Liver (tissue), 9 donors: ENCODE results near the gene ZC3H18. TPM values are rescaled to one million over a fixed set of nuclear protein-coding genes. Genes with fewer than 3 reads are reported as not detected.

Experiments
- DNase-seq: peaks from one replicate; pipeline ENCODE4 v3.0.0-alpha.2; 2017; ENCODE audit warnings: low spot score
- H3K27ac ChIP-seq, 2 donors: one replicate each; pipeline ENCODE4 v1.7.0; 2013; ENCODE audit warnings: inconsistent platforms in 2 of 2, low read length in 2 of 2, control low read depth in 1 of 2, low read depth in 1 of 2, mild to moderate bottlenecking in 1 of 2
- H3K27me3 ChIP-seq, 4 donors: one replicate each; pipeline versions ENCODE4 v1.6.1 to v1.7.0; 2013; ENCODE audit warnings: low read length in 3 of 4, inconsistent platforms in 1 of 4, mild to moderate bottlenecking in 1 of 4, moderate library complexity in 1 of 4; ENCODE audit not compliant: control insufficient read depth in 4 of 4, insufficient read depth in 4 of 4
- H3K36me3 ChIP-seq, 4 donors: one replicate each; pipeline versions ENCODE4 v1.6.1 to v1.7.0; 2013; ENCODE audit warnings: low read length in 3 of 4, mild to moderate bottlenecking in 3 of 4, low read depth in 1 of 4, moderate library complexity in 1 of 4; ENCODE audit not compliant: control insufficient read depth in 4 of 4, insufficient read depth in 3 of 4
- H3K4me1 ChIP-seq, 4 donors: one replicate each; pipeline versions ENCODE4 v1.6.1 to v1.7.0; 2013; ENCODE audit warnings: low read length in 3 of 4, mild to moderate bottlenecking in 3 of 4, moderate library complexity in 1 of 4; ENCODE audit not compliant: control insufficient read depth in 4 of 4, insufficient read depth in 4 of 4
- H3K4me3 ChIP-seq, 3 donors: one replicate each; pipeline versions ENCODE4 v1.6.1 to v1.7.0; 2013; ENCODE audit warnings: low read length in 3 of 3, control low read depth in 1 of 3, low read depth in 1 of 3, mild to moderate bottlenecking in 1 of 3
- H3K9ac ChIP-seq, 2 donors: one replicate each; pipeline ENCODE4 v1.7.0; 2013; ENCODE audit warnings: low read length in 2 of 2, mild to moderate bottlenecking in 2 of 2, moderate library complexity in 2 of 2, control low read depth in 1 of 2, low read depth in 1 of 2
- H3K9me3 ChIP-seq, 4 donors: one replicate each; pipeline versions ENCODE4 v1.6.1 to v1.7.0; 2013; ENCODE audit warnings: low read length in 3 of 4; ENCODE audit not compliant: control insufficient read depth in 4 of 4
- ATF3 ChIP-seq: IDR thresholded peaks from 2 replicates; pipeline ENCODE4 v1.6.1; 2016; ENCODE audit warnings: antibody characterized with exemption
- CTCF ChIP-seq: fragments of 150-350 bp; IDR thresholded peaks from 2 replicates; pipeline ENCODE4 v1.5.1; 2017; ENCODE audit warnings: improper control_type of control experiment, low read depth, low read length; ENCODE audit not compliant: missing input control
- EGR1 ChIP-seq, 2 donors: IDR thresholded peaks; 2 replicates each; pipeline ENCODE4 v1.6.1; 2016 to 2018; ENCODE audit warnings: antibody characterized with exemption in 2 of 2, low read depth in 2 of 2
- FOXA1 ChIP-seq: IDR thresholded peaks from 2 replicates; pipeline ENCODE4 v1.6.1; 2016; ENCODE audit warnings: antibody characterized with exemption
- FOXA2 ChIP-seq: IDR thresholded peaks from 2 replicates; pipeline ENCODE4 v1.6.1; 2016; ENCODE audit warnings: antibody characterized with exemption
- GABPA ChIP-seq, 2 donors: IDR thresholded peaks in 1 of 2; conservative IDR thresholded peaks in 1 of 2; 2 replicates each; pipeline ENCODE4 v1.6.1; 2016; ENCODE audit warnings: antibody characterized with exemption in 2 of 2, mild to moderate bottlenecking in 1 of 2, moderate library complexity in 1 of 2
- HNF4A ChIP-seq, 2 donors: conservative IDR thresholded peaks; 2 replicates each; pipeline ENCODE4 v1.6.1; 2016; ENCODE audit warnings: antibody characterized with exemption in 2 of 2, mild to moderate bottlenecking in 2 of 2
- HNF4G ChIP-seq: IDR thresholded peaks from 2 replicates; pipeline ENCODE4 v1.6.1; 2016; ENCODE audit warnings: antibody characterized with exemption
- JUND ChIP-seq, 2 donors: IDR thresholded peaks; 2 replicates each; pipeline ENCODE4 v1.6.1; 2016; ENCODE audit warnings: antibody characterized with exemption in 2 of 2
- MAX ChIP-seq: IDR thresholded peaks from 2 replicates; pipeline ENCODE4 v1.6.1; 2016; ENCODE audit warnings: antibody characterized with exemption
- NR2F2 ChIP-seq: IDR thresholded peaks from 2 replicates; pipeline ENCODE4 v1.6.1; 2016; ENCODE audit warnings: antibody characterized with exemption
- RAD21 ChIP-seq, 2 donors: IDR thresholded peaks; 2 replicates each; pipeline ENCODE4 v1.6.1; 2016; ENCODE audit warnings: antibody characterized with exemption in 2 of 2, mild to moderate bottlenecking in 2 of 2
- REST ChIP-seq: IDR thresholded peaks from 2 replicates; pipeline ENCODE4 v1.6.1; 2016; ENCODE audit warnings: antibody characterized with exemption, mild to moderate bottlenecking
- RXRA ChIP-seq, 2 donors: IDR thresholded peaks; 2 replicates each; pipeline ENCODE4 v1.6.1; 2017 to 2018; ENCODE audit warnings: antibody characterized with exemption in 2 of 2, mild to moderate bottlenecking in 1 of 2
- SP1 ChIP-seq: IDR thresholded peaks from 2 replicates; pipeline ENCODE4 v1.6.1; 2018; ENCODE audit warnings: antibody characterized with exemption, mild to moderate bottlenecking
- TAF1 ChIP-seq: conservative IDR thresholded peaks from 2 replicates; pipeline ENCODE4 v1.6.1; 2016; ENCODE audit warnings: antibody characterized with exemption, mild to moderate bottlenecking
- YY1 ChIP-seq: IDR thresholded peaks from 2 replicates; pipeline ENCODE4 v1.6.1; 2016; ENCODE audit warnings: antibody characterized with exemption, mild to moderate bottlenecking
- ZBTB33 ChIP-seq: IDR thresholded peaks from 2 replicates; pipeline ENCODE4 v1.6.1; 2016; ENCODE audit warnings: antibody characterized with exemption
- WGBS: extraction: QIAGEN DNeasy Blood & Tissue Kit; methylation state at CpG from one replicate; pipeline ENCODE4 v1.1.7; 2013; 5-methylcytosine and 5-hydroxymethylcytosine counted together
- polyA plus RNA-seq, 2 donors: library from polyadenylated mRNA; stranded (reverse) in 1 of 2; unstranded in 1 of 2; fragments of 200-250 nt in 1 of 2; fragments of >200 nt in 1 of 2; fragmentation: Nextera tagmentation in 1 of 2; extraction: Ambion mirVana in 1 of 2; gene quantifications; one replicate each; pipeline versions ENCODE4 v1.2.1 to v1.2.3, GENCODE V29; 2013 to 2015
- total RNA-seq, 2 donors: library from RNA; depleted of rRNA; stranded (reverse); fragments of >200 nt; gene quantifications; one replicate each; pipeline ENCODE4 v1.2.3, GENCODE V29; 2014
- donor health status: healthy.
- donor health status: healthy.
- donor health status: healthy.
- donor health status: healthy.
- donor health status: healthy.

The ZC3H18 gene
- total and polyA plus RNA-seq, 4 donors, result 10.2 to 10.9 (median 10.5) TPM

GRCh38 chr16:88630941-88631340 is 60.7 kb downstream of the ZC3H18 start:
- peaks cover 10 to 50% (median 14%) of the 10 kb centered on the region in 4 donors for H3K36me3 ChIP-seq
- 97% methylated on average over 23 of the region's 23 CpGs for WGBS

GRCh38 chr16:88631384-88631783 is 61.2 kb downstream of the ZC3H18 start:
- Histone ChIP-seq H3K9ac (no peak overlapping the region), H3K4me1 (peaks cover 0 to 14% (median 4%) of the 10 kb centered on the region in 4 donors), H3K27ac (no peak overlapping the region), H3K4me3 (no peak overlapping the region), H3K27me3 (no peaks in the 10 kb centered on the region), H3K36me3 (peaks cover 10 to 50% (median 14%) of the 10 kb centered on the region in 4 donors), H3K9me3 (no peaks in the 10 kb centered on the region)
- no peak for TF ChIP-seq ATF3
- TF ChIP-seq NR2F2, result no peak
- no peak for TF ChIP-seq REST
- TF ChIP-seq CTCF, result no peak
- TF ChIP-seq RXRA (IDR thresholded peaks at IDR 0.05), result no peak
- TF ChIP-seq GABPA (IDR thresholded peaks at IDR 0.05 in 1 of 2, conservative IDR thresholded peaks at IDR 0.05 in 1 of 2), result no peak
- TF ChIP-seq TAF1, result no peak
- TF ChIP-seq FOXA2, result no peak
- no peak for TF ChIP-seq ZBTB33
- TF ChIP-seq JUND (IDR thresholded peaks at IDR 0.05), result no peak
- TF ChIP-seq HNF4A (conservative IDR thresholded peaks at IDR 0.05), result no peak
- no peak for TF ChIP-seq EGR1 (IDR thresholded peaks at IDR 0.05; ENCODE audit: low read depth in 2 of 2)
- no peak for TF ChIP-seq RAD21 (IDR thresholded peaks at IDR 0.05)
- no peak for DNase-seq
- 85% methylated on average over 16 of the region's 16 CpGs for WGBS

More at GRCh38 chr16:88630941-88631340, 60.7 kb downstream of the ZC3H18 start:
- Histone ChIP-seq H3K27me3 (no peaks in the 10 kb centered on the region), H3K9me3 (no peaks in the 10 kb centered on the region), H3K4me1 (peaks cover 0 to 14% (median 4%) of the 10 kb centered on the region in 4 donors), H3K27ac (no peak overlapping the region), H3K4me3 (no peak overlapping the region), H3K9ac (no peak overlapping the region)
- no peak for TF ChIP-seq ATF3
- TF ChIP-seq HNF4A (conservative IDR thresholded peaks at IDR 0.05), result no peak
- no peak for TF ChIP-seq SP1
- no peak for TF ChIP-seq FOXA2
- TF ChIP-seq FOXA1, result no peak
- TF ChIP-seq ZBTB33, result no peak
- TF ChIP-seq MAX, result no peak
- no peak for TF ChIP-seq JUND (IDR thresholded peaks at IDR 0.05)
- no peak for TF ChIP-seq HNF4G
- TF ChIP-seq YY1, result no peak
- TF ChIP-seq RXRA (IDR thresholded peaks at IDR 0.05), result no peak
- no peak for TF ChIP-seq NR2F2
- no peak for TF ChIP-seq RAD21 (IDR thresholded peaks at IDR 0.05)
- no peak for DNase-seq
